AG10803 (cell line): ENCODE results near the gene MRPS23.
A peak's percentile ranks its signal among the peaks of the same experiment; 100 is the strongest.

Experiments
- DNase-seq: peaks from one replicate; pipeline ENCODE4 v3.0.0; 2010; ENCODE audit warnings: low read depth
- H3K4me3 ChIP-seq: 2 replicates; pipeline ENCODE4 v1.5.1; 2011; ENCODE audit warnings: mild to moderate bottlenecking, low read length, control low read depth
- CTCF ChIP-seq: conservative IDR thresholded peaks from 2 replicates; pipeline ENCODE4 v1.5.1; 2011; ENCODE audit warnings: mild to moderate bottlenecking, low read length, control low read depth, inconsistent platforms

MRPS23 gene

DNA sequence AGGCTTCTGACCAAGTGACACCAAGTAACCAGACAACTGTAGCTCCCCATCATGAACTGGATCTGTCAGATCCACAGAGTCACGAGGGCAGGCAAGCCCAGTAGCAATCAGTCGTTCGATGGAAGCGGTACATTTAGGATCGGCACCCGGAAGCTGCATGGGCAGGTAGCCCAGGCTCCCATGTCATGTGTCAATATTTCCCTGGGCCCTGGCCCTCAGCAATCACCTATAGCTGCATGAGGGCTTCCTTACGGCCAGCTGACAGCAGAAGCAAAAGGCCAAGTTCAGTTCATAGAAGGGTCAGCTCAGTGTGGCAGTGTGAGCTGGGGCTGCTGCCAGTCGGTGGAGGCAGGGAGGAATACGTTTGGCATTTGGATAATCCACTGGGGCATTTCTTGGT lies 31.8 kb downstream of the MRPS23 start:
- no peak for TF ChIP-seq CTCF
- H3K4me3 ChIP-seq, result no peak overlapping the region
- no peak for DNase-seq

GRCh38 chr17:57817299-57817698 lies 32.5 kb downstream of the MRPS23 start:
- no peak for TF ChIP-seq CTCF
- H3K4me3 ChIP-seq, result no peak overlapping the region
- no peak for DNase-seq

DNA sequence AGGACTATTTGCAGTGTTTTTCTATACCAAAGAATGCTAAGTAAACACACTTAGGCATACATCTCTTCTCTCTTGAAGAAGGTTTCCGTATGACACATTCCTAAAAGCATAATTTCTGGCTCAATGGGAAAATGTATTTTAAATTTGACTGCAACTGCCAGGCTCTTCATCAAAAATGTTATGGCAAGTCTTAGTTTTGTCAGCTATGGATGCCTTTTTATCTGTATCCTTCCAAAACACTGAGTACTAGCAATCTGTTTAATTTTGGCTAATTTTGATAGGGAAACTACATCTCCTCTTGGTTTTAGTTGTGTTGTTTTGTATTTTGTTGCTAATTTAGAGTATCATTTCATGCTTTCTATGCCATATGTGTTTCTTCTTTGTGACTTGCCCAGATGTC lies 35.4 kb downstream of the MRPS23 start:
- no peak for TF ChIP-seq CTCF
- H3K4me3 ChIP-seq, result no peak overlapping the region
- no peak for DNase-seq

- no peak overlapping the region for H3K4me3 ChIP-seq
- DNase-seq, result no peak
- no peak for TF ChIP-seq CTCF
These were observed 38.1 kb downstream of the MRPS23 start for GRCh38 chr17:57811638-57812280.

DNA sequence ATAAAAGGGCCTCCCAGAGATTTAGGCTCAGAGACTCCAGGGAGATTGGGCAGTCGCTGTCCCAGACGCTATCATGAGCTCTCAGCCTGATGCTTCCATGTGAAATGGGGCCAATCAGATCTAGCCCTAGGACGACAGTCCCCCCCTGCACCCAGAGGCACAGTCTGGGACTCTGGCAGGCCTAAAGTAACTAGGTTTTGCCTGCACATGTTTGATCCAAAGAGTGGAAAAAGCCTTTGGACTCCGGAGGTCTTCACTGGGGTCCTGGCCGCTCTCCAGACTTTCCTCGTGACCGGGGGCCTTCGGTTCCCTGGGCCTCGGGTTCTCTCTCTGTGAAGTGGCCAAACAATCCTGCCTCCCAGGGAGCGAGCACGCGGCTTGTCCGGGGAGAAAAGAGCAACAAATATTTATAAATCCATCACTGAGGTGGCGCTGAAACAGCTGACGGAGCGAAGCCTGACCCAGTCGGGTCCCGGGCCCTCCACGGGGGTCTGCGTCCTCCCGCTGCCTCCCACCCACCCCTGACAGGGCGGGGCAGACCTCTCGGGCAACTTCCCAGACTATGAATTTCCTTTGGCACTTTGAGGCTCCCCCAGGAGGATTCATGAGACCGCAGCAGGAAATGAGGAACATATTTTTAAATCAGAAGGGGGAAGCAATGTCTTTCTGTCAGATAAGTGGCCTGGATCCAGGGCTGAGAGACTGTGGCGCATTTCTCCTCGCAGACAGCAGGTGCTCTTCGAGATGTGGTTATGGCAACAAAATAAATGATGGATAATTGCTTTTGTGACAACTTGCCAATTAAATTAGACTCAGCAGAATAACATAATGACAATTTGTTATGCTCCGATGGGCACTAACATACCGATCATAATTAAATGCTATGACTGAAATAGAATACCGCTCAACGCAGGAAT lies 38.9 kb downstream of the MRPS23 start:
- no peak for TF ChIP-seq CTCF
- 0 out of 2 replicates have a peak overlapping the region, but pooled peaks have one; percentile 15 for H3K4me3 ChIP-seq
- DNase-seq, result peak; percentile 59

GRCh38 chr17:57809879-57810278 lies 40.0 kb downstream of the MRPS23 start:
- TF ChIP-seq CTCF, result no peak
- H3K4me3 ChIP-seq, result no peak overlapping the region
- no peak for DNase-seq

GRCh38 chr17:57808882-57809281 lies 41.0 kb downstream of the MRPS23 start:
- peak; percentile 24 for DNase-seq
- no peak overlapping the region for H3K4me3 ChIP-seq

More at GRCh38 chr17:57808882-57809281, 41.0 kb downstream of the MRPS23 start:
- TF ChIP-seq CTCF, result no peak
